HG03520 (cell line): ENCODE data around the gene NR4A3.
A peak's percentile ranks its signal among the peaks of the same experiment; 100 is the strongest.

Source experiments
- ATAC-seq: cut with Tn5 transposase; IDR thresholded peaks from one replicate; pipeline ENCODE4 v1.9.1; 2021; ENCODE audit warnings: mild to moderate bottlenecking, moderate library complexity; ENCODE audit not compliant: unreplicated experiment

NR4A3 gene

GRCh38 chr9:99873531-99873930, 51.8 kb downstream of the NR4A3 start:
- ATAC-seq, result no peak

DNA sequence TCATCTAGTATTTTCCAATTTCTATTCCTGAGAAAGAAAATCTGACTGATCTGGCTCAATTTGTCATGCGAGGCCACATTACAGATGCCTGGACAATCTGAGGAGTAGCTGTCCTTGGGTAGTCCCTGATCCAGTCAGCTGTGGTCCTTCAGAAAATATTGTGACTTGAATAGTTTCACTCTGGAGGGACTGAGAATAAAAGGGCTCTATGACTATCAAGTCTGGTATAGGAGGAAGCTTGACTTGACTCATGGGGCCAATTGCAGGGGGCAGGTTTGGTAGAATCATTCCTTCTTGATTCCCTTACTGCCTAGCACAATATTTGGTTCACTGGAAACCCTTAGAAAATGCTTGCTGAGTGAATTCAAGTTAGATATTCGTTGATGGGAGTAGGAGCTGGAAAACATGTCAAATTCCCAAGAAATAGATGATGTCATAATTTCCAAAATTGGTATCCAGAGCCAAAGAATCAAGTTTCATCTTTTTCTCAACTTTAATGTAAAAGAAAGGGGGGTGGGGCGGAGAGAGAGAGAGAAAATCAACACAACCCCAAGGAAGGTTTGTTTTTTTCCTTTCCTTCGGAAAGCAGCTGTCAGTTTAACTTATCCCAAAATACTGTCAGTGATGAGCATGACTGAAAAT, 52.4 kb downstream of the NR4A3 start:
- ATAC-seq, result no peak

GRCh38 chr9:99876190-99876589, 54.5 kb downstream of the NR4A3 start:
- no peak for ATAC-seq

DNA sequence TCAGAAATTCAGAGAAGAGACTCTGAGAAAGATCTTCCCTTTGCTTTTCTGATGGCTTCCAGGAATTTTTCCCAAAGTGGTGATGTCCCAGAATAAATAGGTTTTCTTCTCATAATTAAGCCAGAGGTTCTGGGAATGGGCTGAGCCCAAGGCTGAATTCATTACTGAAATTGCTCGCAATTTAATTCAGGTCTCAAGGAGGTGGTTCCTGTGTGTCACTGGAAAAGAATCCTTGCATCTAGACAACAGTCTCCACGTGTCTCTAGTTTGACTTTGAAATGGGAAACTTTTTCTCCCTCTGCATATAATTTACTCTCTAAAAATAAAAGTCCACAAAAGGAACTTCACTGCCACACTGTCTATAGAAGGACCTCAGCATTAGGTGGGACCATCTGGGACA, 57.0 kb downstream of the NR4A3 start:
- no peak for ATAC-seq

DNA sequence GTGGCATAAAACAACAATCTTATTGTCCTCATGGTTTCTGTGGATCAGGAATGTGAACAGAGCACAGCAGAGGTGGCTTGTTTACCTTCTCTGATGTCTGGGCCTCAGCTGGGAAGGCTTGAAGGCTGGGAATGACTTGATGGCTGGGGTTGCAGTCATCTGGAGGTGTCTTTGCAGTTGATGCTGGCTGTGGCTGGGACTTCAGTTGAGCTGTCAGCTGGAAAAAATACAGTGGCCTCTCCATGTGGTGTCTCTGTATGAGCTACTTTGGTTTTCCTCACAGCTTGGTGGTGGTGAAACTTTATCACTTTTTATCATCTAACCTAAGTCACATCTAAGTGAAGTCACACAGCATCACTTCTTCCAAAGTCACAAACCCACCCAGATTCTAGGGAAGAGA, 60.1 kb downstream of the NR4A3 start:
- ATAC-seq, result no peak

GRCh38 chr9:99885747-99886146, 64.1 kb downstream of the NR4A3 start:
- ATAC-seq, result no peak

DNA sequence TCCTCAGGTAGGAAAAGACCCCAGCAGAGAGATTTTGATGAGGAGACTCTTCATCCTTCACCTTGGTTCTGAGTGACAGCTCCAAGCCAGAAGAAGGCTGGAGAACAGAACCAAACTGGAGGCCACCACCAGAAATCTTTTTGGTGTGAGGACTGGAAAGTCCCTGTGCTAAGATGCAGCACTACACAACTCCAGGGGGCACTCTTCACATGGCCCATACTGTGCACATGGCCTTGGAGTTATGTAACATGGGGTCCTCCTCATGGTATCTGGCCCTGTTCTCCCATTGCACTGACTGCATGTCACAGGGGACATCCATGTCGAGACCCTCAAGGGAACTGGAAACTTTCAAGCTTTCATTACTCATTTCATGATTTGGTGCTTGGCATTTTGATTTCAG, 67.4 kb downstream of the NR4A3 start:
- ATAC-seq, result no peak

- ATAC-seq, result no peak
Measured at GRCh38 chr9:99894826-99895225, 73.1 kb downstream of the NR4A3 start.

GRCh38 chr9:99895510-99895909, 73.8 kb downstream of the NR4A3 start:
- no peak for ATAC-seq

- no peak for ATAC-seq
Measured at GRCh38 chr9:99896119-99896518, 74.4 kb downstream of the NR4A3 start.

GRCh38 chr9:99903393-99903792, 81.7 kb downstream of the NR4A3 start:
- ATAC-seq, result no peak

DNA sequence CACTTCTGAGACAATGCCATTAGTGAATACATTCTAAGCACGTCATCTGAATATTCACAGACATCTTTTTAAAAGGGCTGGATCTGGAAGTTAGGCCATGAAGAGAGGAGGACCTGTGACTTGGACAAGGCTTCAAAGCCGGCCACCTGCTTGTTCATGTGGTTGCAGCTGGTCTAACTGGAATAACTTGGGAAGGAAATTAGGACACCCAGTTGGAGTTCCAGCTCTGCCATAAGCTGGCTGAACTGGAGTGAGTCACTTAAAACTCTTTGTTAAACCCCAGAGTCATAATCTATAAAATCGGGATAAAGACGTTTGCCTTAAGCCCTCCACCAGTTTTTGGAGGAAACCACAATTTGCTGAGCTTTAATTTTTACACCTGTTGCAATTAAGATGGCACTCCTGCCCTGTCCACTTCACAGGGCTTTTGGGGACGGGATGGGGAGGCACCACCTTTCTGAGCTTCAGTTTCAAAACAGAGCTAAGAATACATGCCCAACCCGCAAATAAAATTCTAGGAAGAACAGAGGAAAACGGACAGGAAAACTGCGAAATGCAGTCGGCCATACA, 84.2 kb downstream of the NR4A3 start:
- peak; percentile 2 for ATAC-seq

DNA sequence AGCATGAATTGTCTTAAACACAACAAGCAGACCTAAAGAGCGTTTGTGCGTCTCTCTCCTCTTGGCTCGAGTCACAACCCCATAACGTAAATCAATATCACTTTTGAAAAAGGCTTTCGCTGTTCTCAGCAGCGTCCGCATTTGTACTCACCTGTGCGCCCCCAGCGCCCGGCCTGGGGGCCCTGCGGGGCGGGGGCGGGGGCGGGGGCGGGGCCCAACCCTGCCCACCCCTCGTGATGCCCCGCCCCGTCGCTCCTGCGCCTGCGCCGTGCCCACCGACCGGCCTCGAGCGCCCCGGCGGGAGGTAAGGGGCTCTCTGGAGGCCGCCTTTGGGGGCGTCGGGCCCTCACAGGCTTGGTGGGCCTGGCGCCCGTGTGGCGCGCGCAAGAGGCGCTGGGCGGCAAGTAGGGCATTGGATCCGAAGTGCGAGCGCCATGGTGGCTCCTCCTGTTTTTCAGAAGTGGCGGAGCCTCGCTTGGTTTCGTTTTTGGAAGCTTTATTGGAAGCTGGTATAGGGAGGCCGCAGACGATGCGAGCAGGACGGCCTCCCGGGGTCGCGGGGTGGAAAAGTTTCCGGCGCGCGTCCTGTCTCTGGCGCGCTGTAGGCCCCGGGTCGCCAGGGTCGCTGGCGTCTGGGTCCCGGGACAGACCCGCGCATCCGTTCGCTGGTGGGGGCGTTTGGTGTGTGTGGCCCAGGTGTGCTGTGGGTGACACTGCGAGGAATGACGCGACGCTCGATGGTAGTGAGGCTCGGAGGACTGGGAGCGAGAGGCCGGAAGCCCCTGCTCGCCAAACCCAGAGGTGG, 84.9 kb downstream of the NR4A3 start, which contains the start of gene STX17:
TSS of gene STX17 (plus strand) at position 252 of the 805 bp plus-strand sequence. CDS start 8,586 bp downstream, outside the sequence.
- peak; percentile 87 for ATAC-seq

- no peak for ATAC-seq
Measured at GRCh38 chr9:99907208-99907532, 85.5 kb downstream of the NR4A3 start.

DNA sequence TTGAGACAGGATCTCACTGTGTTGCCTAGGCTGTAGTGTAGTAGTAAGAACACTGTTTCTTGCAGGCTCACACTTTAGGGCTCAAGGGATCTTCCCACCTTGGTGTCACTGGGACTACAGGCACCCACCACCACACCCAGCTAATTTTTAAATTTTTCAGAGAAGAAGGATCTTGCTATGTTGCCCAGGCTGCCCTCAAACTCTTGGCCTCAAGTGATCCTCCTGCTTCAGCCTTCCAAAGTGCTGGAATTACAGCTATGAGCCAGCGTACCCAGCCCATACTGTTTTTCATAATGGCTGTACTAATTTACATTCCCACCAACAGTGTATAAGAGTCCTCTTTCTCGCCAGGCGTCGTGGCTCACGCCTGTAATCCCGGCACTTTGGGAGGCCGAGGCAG, 89.9 kb downstream of the NR4A3 start:
- ATAC-seq, result no peak
